BE2C (cell line): ENCODE data around the gene IGHMBP2.

Source experiments
- DNase-seq: peaks from one replicate; pipeline ENCODE4 v3.0.0-alpha.2; 2020
- H3K27me3 ChIP-seq: fragments of 250-450 bp; sonication (Bioruptor Pico); 2 replicates; pipeline ENCODE4 v1.5.1; 2020; ENCODE audit warnings: mild to moderate bottlenecking
- H3K36me3 ChIP-seq: fragments of 250-450 bp; sonication (Bioruptor Pico); 2 replicates; pipeline ENCODE4 v1.5.1; 2020; ENCODE audit warnings: mild to moderate bottlenecking
- H3K4me1 ChIP-seq: fragments of 250-450 bp; sonication (Bioruptor Pico); 2 replicates; pipeline ENCODE4 v1.5.1; 2020
- H3K4me3 ChIP-seq: 2 replicates; pipeline ENCODE4 v1.5.1; 2011; ENCODE audit warnings: low read depth, low read length
- H3K9me3 ChIP-seq: fragments of 250-450 bp; sonication (Bioruptor Pico); 2 replicates; pipeline ENCODE4 v1.5.1; 2020
- TF ChIP-seq, protein P1 (sequence below): IDR thresholded peaks from 2 replicates; pipeline ENCODE4 v1.5.1; 2012; ENCODE audit warnings: mild to moderate bottlenecking, low read depth, low read length

Gene IGHMBP2

GRCh38 chr11:68889948-68890446, 13.7 kb upstream of the IGHMBP2 start:
- Histone ChIP-seq H3K36me3 (peaks cover 30% of the 10 kb centered on the region), H3K4me3 (peak overlapping the region; percentile 22), H3K9me3 (no peaks in the 10 kb centered on the region), H3K4me1 (peaks cover 24% of the 10 kb centered on the region), H3K27me3 (no peaks in the 10 kb centered on the region)
- TF ChIP-seq, protein P1, sequence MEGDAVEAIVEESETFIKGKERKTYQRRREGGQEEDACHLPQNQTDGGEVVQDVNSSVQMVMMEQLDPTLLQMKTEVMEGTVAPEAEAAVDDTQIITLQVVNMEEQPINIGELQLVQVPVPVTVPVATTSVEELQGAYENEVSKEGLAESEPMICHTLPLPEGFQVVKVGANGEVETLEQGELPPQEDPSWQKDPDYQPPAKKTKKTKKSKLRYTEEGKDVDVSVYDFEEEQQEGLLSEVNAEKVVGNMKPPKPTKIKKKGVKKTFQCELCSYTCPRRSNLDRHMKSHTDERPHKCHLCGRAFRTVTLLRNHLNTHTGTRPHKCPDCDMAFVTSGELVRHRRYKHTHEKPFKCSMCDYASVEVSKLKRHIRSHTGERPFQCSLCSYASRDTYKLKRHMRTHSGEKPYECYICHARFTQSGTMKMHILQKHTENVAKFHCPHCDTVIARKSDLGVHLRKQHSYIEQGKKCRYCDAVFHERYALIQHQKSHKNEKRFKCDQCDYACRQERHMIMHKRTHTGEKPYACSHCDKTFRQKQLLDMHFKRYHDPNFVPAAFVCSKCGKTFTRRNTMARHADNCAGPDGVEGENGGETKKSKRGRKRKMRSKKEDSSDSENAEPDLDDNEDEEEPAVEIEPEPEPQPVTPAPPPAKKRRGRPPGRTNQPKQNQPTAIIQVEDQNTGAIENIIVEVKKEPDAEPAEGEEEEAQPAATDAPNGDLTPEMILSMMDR, result peak; percentile 84
- DNase-seq, result peak; percentile 83

- Histone ChIP-seq H3K27me3 (no peaks in the 10 kb centered on the region), H3K9me3 (no peaks in the 10 kb centered on the region), H3K4me3 (peak overlapping the region; percentile 22), H3K36me3 (peaks cover 36% of the 10 kb centered on the region), H3K4me1 (peaks cover 24% of the 10 kb centered on the region)
- TF ChIP-seq, protein P1, result no peak
- DNase-seq, result peak; percentile 95
These were observed 13.0 kb upstream of the IGHMBP2 start for GRCh38 chr11:68890490-68891231.

DNA sequence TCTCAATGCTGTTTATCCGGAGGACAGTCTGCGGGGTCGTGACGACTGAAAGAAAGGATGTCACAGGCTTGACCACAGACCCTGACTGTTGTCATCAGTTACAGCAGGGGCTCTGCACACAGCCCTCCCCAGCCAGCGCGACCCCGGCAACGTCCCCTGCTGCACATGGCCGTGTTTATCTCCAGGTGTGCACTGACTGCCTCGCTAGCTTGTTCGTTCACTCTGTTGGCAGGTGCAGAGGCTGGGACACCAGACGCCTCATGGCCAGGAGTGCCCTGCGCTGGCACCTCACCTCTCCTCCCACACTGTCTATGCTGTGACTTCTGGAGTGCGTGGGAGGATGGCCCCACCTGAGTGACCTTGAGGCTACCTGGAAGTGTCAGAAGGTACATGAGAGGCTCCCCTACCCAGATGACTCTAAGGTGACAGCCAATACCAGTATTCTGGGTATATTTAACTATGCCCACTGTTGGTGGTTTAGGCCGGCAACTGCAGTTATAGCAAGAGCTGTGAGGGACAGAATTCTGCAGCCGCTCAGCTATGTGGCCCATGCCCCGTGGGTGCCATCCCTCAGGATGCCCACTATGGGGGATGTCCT, 12.2 kb upstream of the IGHMBP2 start:
- DNase-seq, result peak; percentile 42
- TF ChIP-seq, protein P1, result no peak
- Histone ChIP-seq H3K4me1 (peaks cover 24% of the 10 kb centered on the region), H3K4me3 (peak overlapping the region; percentile 0), H3K27me3 (no peaks in the 10 kb centered on the region), H3K9me3 (no peaks in the 10 kb centered on the region), H3K36me3 (peaks cover 44% of the 10 kb centered on the region)

GRCh38 chr11:68892576-68892975, 11.1 kb upstream of the IGHMBP2 start:
- DNase-seq, result no peak
- Histone ChIP-seq H3K4me3 (no peak overlapping the region), H3K4me1 (peaks cover 24% of the 10 kb centered on the region), H3K9me3 (no peaks in the 10 kb centered on the region), H3K27me3 (no peaks in the 10 kb centered on the region), H3K36me3 (peaks cover 56% of the 10 kb centered on the region)
- TF ChIP-seq, protein P1, result no peak

DNA sequence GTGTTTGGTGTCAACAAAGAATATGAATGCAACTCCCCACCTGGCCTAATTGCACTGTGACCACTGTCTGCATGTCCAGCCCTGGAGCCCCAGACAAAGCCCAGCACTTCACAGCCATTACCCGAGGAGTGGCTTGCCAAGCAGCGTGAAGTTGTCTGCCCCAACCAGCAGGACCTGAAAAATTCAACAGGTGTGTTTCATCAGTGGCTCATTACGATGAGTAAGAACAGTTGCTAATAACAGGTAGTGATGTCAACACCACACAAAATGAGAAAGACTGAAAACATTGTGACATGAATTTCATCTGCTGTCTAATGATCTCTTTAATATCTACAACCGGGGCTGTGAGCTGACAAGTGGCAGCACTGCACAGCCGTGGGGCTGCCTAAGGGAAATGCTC, 10.4 kb upstream of the IGHMBP2 start:
- no peaks in the 10 kb centered on the region for H3K9me3 ChIP-seq
- H3K36me3 ChIP-seq, result peaks cover 63% of the 10 kb centered on the region
- H3K4me1 ChIP-seq, result peaks cover 24% of the 10 kb centered on the region
- H3K27me3 ChIP-seq, result no peaks in the 10 kb centered on the region
- TF ChIP-seq, protein P1, result no peak
- no peak for DNase-seq
- no peak overlapping the region for H3K4me3 ChIP-seq
